A549 (cell line): ENCODE measurements around the gene LMAN1L. TPM values are rescaled to one million over a fixed set of nuclear protein-coding genes. Genes with fewer than 3 reads are reported as not detected.

Experiments used
- ATAC-seq, 2 experiments: fragments of 200-7000 bp in 1 of 2; fragments of >200 bp in 1 of 2; cut with Nextera tagmentation in 1 of 2; cut with Tn5 transposase in 1 of 2; 3 replicates each; pipeline versions ENCODE4 v1.8.0 to v1.9.1; 2018 to 2020; ENCODE audit warnings: mild to moderate bottlenecking in 1 of 2, moderate library complexity in 1 of 2
- CTCF ChIA-PET: fragments of 300-600 bp; sonication (Branson Sonifier 250); formaldehyde crosslinking; extraction: SDS; loops from one replicate; lab custom pipeline; 2021; ENCODE audit warnings: antibody characterized with exemption, inconsistent platforms; lab: Yijun Ruan, JAX
- POLR2A ChIA-PET: fragments of 350-600 bp; formaldehyde crosslinking; extraction: SDS; loops from one replicate; lab custom pipeline; 2021; ENCODE audit warnings: antibody characterized with exemption, inconsistent platforms; lab: Yijun Ruan, JAX
- DNase-seq, 2 experiments: peaks; one replicate each; pipeline versions ENCODE4 v3.0.0 to v3.0.0-alpha.2; 2011 to 2016; ENCODE audit warnings: low read depth in 1 of 2, low spot score in 1 of 2
- FAIRE-seq: peaks from 2 replicates; lab custom pipeline; 2011; peaks lifted over from hg19 to GRCh38; lab: Jason Lieb, UNC
- H3K27ac ChIP-seq, 2 experiments: fragments of >200 bp; sonication (Bioruptor Twin); formaldehyde crosslinking; 3 replicates each; pipeline ENCODE4 v1.5.1; 2016 to 2017
- H3K4me1 ChIP-seq: fragments of >200 bp; sonication (Bioruptor Twin); formaldehyde crosslinking; 3 replicates; pipeline ENCODE4 v1.6.1; 2016
- H3K4me2 ChIP-seq: fragments of >200 bp; sonication (Bioruptor Twin); formaldehyde crosslinking; 3 replicates; pipeline ENCODE4 v1.6.1; 2016
- H3K4me3 ChIP-seq: fragments of >200 bp; sonication (Bioruptor Twin); formaldehyde crosslinking; 3 replicates; pipeline ENCODE4 v1.5.1; 2016
- H3K9me3 ChIP-seq: fragments of >200 bp; sonication (Bioruptor Twin); formaldehyde crosslinking; 3 replicates; pipeline ENCODE4 v1.6.1; 2016
- CBX2 ChIP-seq: fragments of 200-600 bp; sonication (generic); IDR thresholded peaks from 2 replicates; pipeline ENCODE4 v1.6.1; 2016; ENCODE audit warnings: low read depth, mild to moderate bottlenecking, borderline replicate concordance
- CBX8 ChIP-seq: fragments of 200-600 bp; sonication (generic); IDR thresholded peaks from 2 replicates; pipeline ENCODE4 v1.6.1; 2016
- CEBPB ChIP-seq, 2 experiments: fragments of >200 bp in 1 of 2; sonication (Bioruptor Twin) in 1 of 2; formaldehyde crosslinking in 1 of 2; IDR thresholded peaks; 2 replicates each; pipeline ENCODE4 v1.6.1; 2012 to 2016
- CHD2 ChIP-seq: fragments of 150-350 bp; IDR thresholded peaks from 2 replicates; pipeline ENCODE4 v1.6.1; 2014; ENCODE audit warnings: low read length; ENCODE audit not compliant: partially characterized antibody
- CHD4 ChIP-seq: fragments of 200-600 bp; sonication (generic); IDR thresholded peaks from 2 replicates; pipeline ENCODE4 v1.6.1; 2016; ENCODE audit warnings: antibody characterized with exemption, mild to moderate bottlenecking, borderline replicate concordance
- EHF ChIP-seq: fragments of 250-450 bp; sonication (Bioruptor Pico); IDR thresholded peaks from 2 replicates; pipeline ENCODE4 v1.5.0; 2020; ENCODE audit warnings: mild to moderate bottlenecking
- FOSL2 ChIP-seq, 2 experiments: fragments of 450-650 bp in 1 of 2; fragments of >200 bp in 1 of 2; sonication (Bioruptor Twin) in 1 of 2; formaldehyde crosslinking; IDR thresholded peaks; 2 replicates each; pipeline versions ENCODE4 v1.5.0 to v1.6.1; 2016 to 2020; ENCODE audit warnings: mild to moderate bottlenecking in 1 of 2, moderate library complexity in 1 of 2
- MAX ChIP-seq: IDR thresholded peaks from 2 replicates; pipeline ENCODE4 v1.6.1; 2012
- MYC ChIP-seq: IDR thresholded peaks from 2 replicates; pipeline ENCODE4 v1.6.1; 2012; ENCODE audit warnings: mild to moderate bottlenecking, inconsistent platforms, low read length, improper control_type of control experiment, borderline replicate concordance
- NFE2L2 ChIP-seq: fragments of 150-350 bp; conservative IDR thresholded peaks from 2 replicates; pipeline ENCODE4 v1.6.1; 2014; ENCODE audit warnings: low read length
- NR3C1 ChIP-seq: fragments of >200 bp; sonication (Bioruptor Twin); formaldehyde crosslinking; IDR thresholded peaks from 3 replicates; pipeline ENCODE4 v1.6.1; 2017
- PHF8 ChIP-seq: fragments of 200-600 bp; sonication (generic); IDR thresholded peaks from 2 replicates; pipeline ENCODE4 v1.6.1; 2016; ENCODE audit warnings: low read depth, mild to moderate bottlenecking, antibody characterized with exemption, moderate library complexity, borderline replicate concordance
- TP53 ChIP-seq: fragments of 250-450 bp; sonication (Bioruptor Pico); IDR thresholded peaks from 2 replicates; pipeline ENCODE4 v1.5.0; 2021; ENCODE audit warnings: mild to moderate bottlenecking, moderate library complexity
- ZFP36 ChIP-seq: fragments of 450-650 bp; IDR thresholded peaks from 2 replicates; pipeline ENCODE4 v1.6.1; 2014; ENCODE audit warnings: borderline replicate concordance; ENCODE audit not compliant: partially characterized antibody
- ZNF302 ChIP-seq: fragments of 250-450 bp; sonication (Bioruptor Pico); IDR thresholded peaks from 2 replicates; pipeline ENCODE4 v1.9.0; 2021; ENCODE audit warnings: inconsistent platforms, mild to moderate bottlenecking, moderate library complexity
- ZSCAN20 ChIP-seq: fragments of 250-450 bp; sonication (Bioruptor Pico); IDR thresholded peaks from 2 replicates; pipeline ENCODE4 v1.8.0; 2022; ENCODE audit warnings: mild to moderate bottlenecking, moderate library complexity
- WGBS: methylation state at CpG from one replicate; pipeline ENCODE4 v1.1.6; 2017; ENCODE audit errors: missing lambda C conversion rate; 5-methylcytosine and 5-hydroxymethylcytosine counted together
- polyA plus RNA-seq, 4 experiments: library from polyadenylated mRNA; depleted of rRNA in 3 of 4; stranded (reverse); fragments of >200 nt; fragmentation: RNase III in 1 of 4; extraction: RNeasy Plus Mini Kit Qiagen cat#74134 plus additional on column Dnase treatment in 1 of 4; gene quantifications; 2 replicates in 3 of 4; 3 replicates in 1 of 4; pipeline ENCODE4 v1.2.3, GENCODE V29; 2011 to 2017
- TF ChIP-seq, protein P1 (sequence below): fragments of 250-450 bp; sonication (Bioruptor Pico); IDR thresholded peaks from 2 replicates; pipeline ENCODE4 v1.5.0; 2020; ENCODE audit warnings: low read depth, mild to moderate bottlenecking, moderate library complexity
- TF ChIP-seq, protein P2 (sequence below): fragments of >200 bp; sonication (Bioruptor Twin); formaldehyde crosslinking; IDR thresholded peaks from 3 replicates; pipeline ENCODE4 v1.5.1; 2016
- TF ChIP-seq, protein P3 (sequence below): fragments of >200 bp; sonication (Bioruptor Twin); formaldehyde crosslinking; IDR thresholded peaks from 3 replicates; pipeline ENCODE4 v1.6.1; 2016

Gene LMAN1L
- polyA plus RNA-seq, 2 of the 4 experiments (the other 2 are of a cell fraction): not detected

GRCh38 chr15:74864296-74864695, 51.7 kb downstream of the LMAN1L start:
- ChIA-PET POLR2A (interaction anchor here (2.4 kb wide), 1 partner anchor 9 kb away, joined by 5 read pairs; the partner anchor contains the start of gene SCAMP2), CTCF (interaction anchor here (0.5 to 2.2 kb wide), 6 partner anchors 11 to 201 kb away, joined by 3 to 12 read pairs (median 4); partner anchors contain the start of gene ULK3)
- TF ChIP-seq, protein P1, sequence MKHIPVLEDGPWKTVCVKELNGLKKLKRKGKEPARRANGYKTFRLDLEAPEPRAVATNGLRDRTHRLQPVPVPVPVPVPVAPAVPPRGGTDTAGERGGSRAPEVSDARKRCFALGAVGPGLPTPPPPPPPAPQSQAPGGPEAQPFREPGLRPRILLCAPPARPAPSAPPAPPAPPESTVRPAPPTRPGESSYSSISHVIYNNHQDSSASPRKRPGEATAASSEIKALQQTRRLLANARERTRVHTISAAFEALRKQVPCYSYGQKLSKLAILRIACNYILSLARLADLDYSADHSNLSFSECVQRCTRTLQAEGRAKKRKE (CRISPR knock-in tag): no peak
- TF ChIP-seq ZSCAN20 (CRISPR knock-in tag): no peak
- no peak for TF ChIP-seq ZNF302 (CRISPR knock-in tag)
- TF ChIP-seq CHD2: no peak
- TF ChIP-seq EHF: no peak
- TF ChIP-seq CEBPB (IDR thresholded peaks at IDR 0.05): no peak
- TF ChIP-seq, protein P2, sequence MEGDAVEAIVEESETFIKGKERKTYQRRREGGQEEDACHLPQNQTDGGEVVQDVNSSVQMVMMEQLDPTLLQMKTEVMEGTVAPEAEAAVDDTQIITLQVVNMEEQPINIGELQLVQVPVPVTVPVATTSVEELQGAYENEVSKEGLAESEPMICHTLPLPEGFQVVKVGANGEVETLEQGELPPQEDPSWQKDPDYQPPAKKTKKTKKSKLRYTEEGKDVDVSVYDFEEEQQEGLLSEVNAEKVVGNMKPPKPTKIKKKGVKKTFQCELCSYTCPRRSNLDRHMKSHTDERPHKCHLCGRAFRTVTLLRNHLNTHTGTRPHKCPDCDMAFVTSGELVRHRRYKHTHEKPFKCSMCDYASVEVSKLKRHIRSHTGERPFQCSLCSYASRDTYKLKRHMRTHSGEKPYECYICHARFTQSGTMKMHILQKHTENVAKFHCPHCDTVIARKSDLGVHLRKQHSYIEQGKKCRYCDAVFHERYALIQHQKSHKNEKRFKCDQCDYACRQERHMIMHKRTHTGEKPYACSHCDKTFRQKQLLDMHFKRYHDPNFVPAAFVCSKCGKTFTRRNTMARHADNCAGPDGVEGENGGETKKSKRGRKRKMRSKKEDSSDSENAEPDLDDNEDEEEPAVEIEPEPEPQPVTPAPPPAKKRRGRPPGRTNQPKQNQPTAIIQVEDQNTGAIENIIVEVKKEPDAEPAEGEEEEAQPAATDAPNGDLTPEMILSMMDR: no peak
- no peak for TF ChIP-seq PHF8
- TF ChIP-seq NR3C1: no peak
- TF ChIP-seq MAX: no peak
- no peak for TF ChIP-seq ZFP36
- no peak for TF ChIP-seq MYC
- no peak for TF ChIP-seq CBX2
- TF ChIP-seq NFE2L2: no peak
- TF ChIP-seq CBX8: no peak
- DNase-seq: no peak
- Histone ChIP-seq H3K27ac (no peak overlapping the region; a peak in 1 of 6 replicates), H3K4me3 (no peak overlapping the region), H3K4me2 (no peak overlapping the region), H3K4me1 (peaks cover 48% of the 10 kb centered on the region), H3K9me3 (no peaks in the 10 kb centered on the region)
- ATAC-seq: no peak
- FAIRE-seq: no peak
- 97% methylated on average over 6 of the region's 6 CpGs for WGBS

- FAIRE-seq (no peak), DNase-seq (no peak), ATAC-seq (no peak)
- POLR2A ChIA-PET: interaction anchor here (0.7 to 2.4 kb wide), 3 partner anchors 8 to 11 kb away, joined by 4 to 5 read pairs (median 4); partner anchors contain the start of gene SCAMP2
- WGBS: 95% methylated on average over 2 of the region's 2 CpGs
- Histone ChIP-seq H3K4me2 (no peak overlapping the region), H3K9me3 (no peaks in the 10 kb centered on the region), H3K4me3 (no peak overlapping the region), H3K4me1 (peaks cover 54% of the 10 kb centered on the region), H3K27ac (peak overlapping the region; percentile 3 to 62; a peak in 2 of 6 replicates)
- TF ChIP-seq CHD4 (no peak), TP53 (CRISPR knock-in tag) (no peak), MYC (no peak), FOSL2 (IDR thresholded peaks at IDR 0.05) (no peak), FOSL2 (CRISPR knock-in tag; IDR thresholded peaks at IDR 0.05) (no peak)
- TF ChIP-seq, protein P3, sequence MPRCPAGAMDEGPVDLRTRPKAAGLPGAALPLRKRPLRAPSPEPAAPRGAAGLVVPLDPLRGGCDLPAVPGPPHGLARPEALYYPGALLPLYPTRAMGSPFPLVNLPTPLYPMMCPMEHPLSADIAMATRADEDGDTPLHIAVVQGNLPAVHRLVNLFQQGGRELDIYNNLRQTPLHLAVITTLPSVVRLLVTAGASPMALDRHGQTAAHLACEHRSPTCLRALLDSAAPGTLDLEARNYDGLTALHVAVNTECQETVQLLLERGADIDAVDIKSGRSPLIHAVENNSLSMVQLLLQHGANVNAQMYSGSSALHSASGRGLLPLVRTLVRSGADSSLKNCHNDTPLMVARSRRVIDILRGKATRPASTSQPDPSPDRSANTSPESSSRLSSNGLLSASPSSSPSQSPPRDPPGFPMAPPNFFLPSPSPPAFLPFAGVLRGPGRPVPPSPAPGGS: no peak
- CTCF ChIA-PET: interaction anchor here (0.6 to 2.2 kb wide), 3 partner anchors 17 to 89 kb away, joined by 3 to 12 read pairs (median 5); no protein-coding TSS in a partner anchor
Measured at GRCh38 chr15:74865316-74865715, 52.7 kb downstream of the LMAN1L start.
